Iris pigment epithelial cell (primary cell): Measurements from ENCODE around the gene RNF144A.
"Not testable (repeated sequence)": the region's sequence is repeated elsewhere in the genome, so short reads cannot be mapped to it uniquely, and the experiment has no call there.

ENCODE experiments used
- DNase-seq: peaks from one replicate; pipeline ENCODE4 v3.0.0-alpha.2; 2011; ENCODE audit warnings: low read depth

Gene RNF144A

GRCh38 chr2:6929196-6929819, 12.1 kb downstream of the RNF144A start:
- DNase-seq, result peak; percentile 63

GRCh38 chr2:6930923-6931647, 13.9 kb downstream of the RNF144A start:
- DNase-seq, result no peak

- DNase-seq, result no peak
Observed at GRCh38 chr2:6931753-6932152, 14.5 kb downstream of the RNF144A start.

GRCh38 chr2:6932206-6932605, 15.0 kb downstream of the RNF144A start:
- DNase-seq, result no peak

GRCh38 chr2:6932828-6933227, 15.6 kb downstream of the RNF144A start:
- DNase-seq, result no peak

GRCh38 chr2:6933911-6934310, 16.7 kb downstream of the RNF144A start:
- DNase-seq, result no peak

GRCh38 chr2:6934345-6934744, 17.1 kb downstream of the RNF144A start:
- no peak for DNase-seq

- no peak for DNase-seq
Observed at GRCh38 chr2:6934758-6935651, 17.8 kb downstream of the RNF144A start.

GRCh38 chr2:6935652-6936020, 18.4 kb downstream of the RNF144A start:
- not testable (repeated sequence) for DNase-seq

GRCh38 chr2:6937157-6937556, 19.9 kb downstream of the RNF144A start:
- DNase-seq, result no peak

- DNase-seq, result no peak
Observed at GRCh38 chr2:6937582-6937981, 20.4 kb downstream of the RNF144A start.

GRCh38 chr2:6939071-6939470, 21.9 kb downstream of the RNF144A start:
- DNase-seq, result no peak

- no peak for DNase-seq
Observed at GRCh38 chr2:6940820-6941219, 23.6 kb downstream of the RNF144A start.

GRCh38 chr2:6941299-6942046, 24.3 kb downstream of the RNF144A start:
- no peak for DNase-seq

GRCh38 chr2:6942848-6943247, 25.6 kb downstream of the RNF144A start:
- no peak for DNase-seq

- DNase-seq, result no peak
Observed at GRCh38 chr2:6943523-6943922, 26.3 kb downstream of the RNF144A start.

- DNase-seq, result no peak
Observed at GRCh38 chr2:6943971-6944370, 26.8 kb downstream of the RNF144A start.

GRCh38 chr2:6944555-6944954, 27.3 kb downstream of the RNF144A start:
- DNase-seq, result no peak

- no peak for DNase-seq
Observed at GRCh38 chr2:6945087-6945813, 28.0 kb downstream of the RNF144A start.

- DNase-seq, result peak; percentile 13
Observed at GRCh38 chr2:6945821-6946220, 28.6 kb downstream of the RNF144A start.

- DNase-seq, result peak; percentile 95
Observed at GRCh38 chr2:6946722-6947121, 29.5 kb downstream of the RNF144A start.
